Vagina (tissue), 2 donors: ENCODE results near the gene ACOT13. TPM values are rescaled to one million over a fixed set of nuclear protein-coding genes. Genes with fewer than 3 reads are reported as not detected.
A peak's percentile ranks its signal among the peaks of the same experiment; 100 is the strongest.
"Not testable (repeated sequence)": the region's sequence is repeated elsewhere in the genome, so short reads cannot be mapped to it uniquely, and the experiment has no call there.

ENCODE experiments used
- DNase-seq, 2 donors: peaks; one replicate each; pipeline ENCODE4 v3.0.0-alpha.2; 2017; ENCODE audit errors: extremely low spot score in 2 of 2
- H3K27ac ChIP-seq: fragments of 200-600 bp; sonication (generic); one replicate; pipeline ENCODE4 v1.5.1; 2019
- H3K27me3 ChIP-seq: fragments of 200-600 bp; sonication (generic); one replicate; pipeline ENCODE4 v1.5.1; 2019
- H3K36me3 ChIP-seq, 2 donors: fragments of 200-600 bp; sonication (generic); one replicate each; pipeline ENCODE4 v1.5.1; 2017 to 2019
- H3K4me1 ChIP-seq: fragments of 200-600 bp; sonication (generic); one replicate; pipeline ENCODE4 v1.5.1; 2019
- H3K4me3 ChIP-seq, 2 donors: fragments of 200-600 bp; sonication (generic); 1 replicate in 1 of 2; 2 replicates in 1 of 2; pipeline ENCODE4 v1.5.1; 2016 to 2019
- H3K9me3 ChIP-seq: fragments of 200-600 bp; sonication (generic); one replicate; pipeline ENCODE4 v1.5.1; 2019
- POLR2A ChIP-seq, 2 donors: fragments of 450-650 bp; IDR thresholded peaks; one replicate each; pipeline ENCODE4 v1.6.1; 2017; ENCODE audit warnings: antibody characterized with exemption in 2 of 2, mild to moderate bottlenecking in 2 of 2, moderate library complexity in 2 of 2
- POLR2AphosphoS5 ChIP-seq, 2 donors: sonication (generic); formaldehyde crosslinking; IDR thresholded peaks; one replicate each; pipeline ENCODE4 v1.9.0; 2017; ENCODE audit warnings: antibody characterized with exemption in 2 of 2, mild to moderate bottlenecking in 2 of 2, low read depth in 1 of 2; ENCODE audit not compliant: insufficient read depth in 1 of 2
- intact Hi-C: fragments of 100-400 bp; cut with DNase I; formaldehyde crosslinking; loops from one replicate; pipeline ENCODE4 v1.15.1; 2023
- total RNA-seq: library from RNA; depleted of rRNA; stranded (reverse); fragments of >200 nt; gene quantifications from one replicate; pipeline ENCODE4 v1.2.3, GENCODE V29; 2016
- TF ChIP-seq, protein P1 (sequence below), 3 experiments: fragments of 450-650 bp in 2 of 3; fragments of 200-600 bp in 1 of 3; sonication (generic) in 1 of 3; IDR thresholded peaks; one replicate each; pipeline ENCODE4 v1.5.1; 2017 to 2019; ENCODE audit warnings: antibody characterized with exemption in 3 of 3, mild to moderate bottlenecking in 2 of 3, moderate library complexity in 2 of 3

ACOT13 gene
- total RNA-seq, 1 donor from 2014 or later = 4.4 TPM

DNA sequence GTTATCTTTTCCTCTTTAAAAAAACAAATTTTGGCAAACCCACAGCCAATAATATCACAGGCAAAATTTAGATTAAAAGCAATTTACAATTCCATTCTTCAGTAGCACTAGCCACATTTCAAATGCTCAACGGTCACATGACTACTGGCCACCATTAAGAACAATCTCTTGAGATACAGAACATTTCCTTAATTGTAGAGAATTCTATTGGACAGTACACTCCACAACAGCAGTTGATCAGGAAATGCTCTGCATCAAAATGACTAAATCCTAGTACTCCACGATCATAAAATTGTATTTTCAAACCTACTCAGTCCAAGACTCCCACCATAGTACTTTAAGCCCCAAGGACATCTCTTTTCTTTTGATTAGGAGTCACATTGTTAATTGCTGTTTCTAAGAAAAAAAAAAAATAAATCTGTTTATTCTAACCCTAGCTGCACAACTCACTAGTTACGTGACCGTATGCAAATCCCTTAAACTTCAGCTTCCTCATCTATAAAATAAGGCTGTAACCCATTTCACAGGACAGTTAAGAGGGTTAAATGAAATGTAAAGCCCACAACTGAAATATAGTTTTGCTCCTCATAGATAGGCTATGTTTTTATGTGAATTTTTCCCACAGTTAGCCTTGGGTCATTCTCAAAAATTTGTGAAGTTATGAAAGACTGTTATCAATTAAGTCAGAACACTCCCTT lies 42.3 kb downstream of the ACOT13 start:
- H3K27ac ChIP-seq = no peak overlapping the region
- no peaks in the 10 kb centered on the region for H3K9me3 ChIP-seq
- peaks cover 2 to 97% of the 10 kb centered on the region in 2 donors for H3K36me3 ChIP-seq
- no peak for DNase-seq
- intact Hi-C loops = no loop called here
- no peaks in the 10 kb centered on the region for H3K27me3 ChIP-seq
- H3K4me1 ChIP-seq = peaks cover 23% of the 10 kb centered on the region
- no peak for TF ChIP-seq POLR2A (IDR thresholded peaks at IDR 0.05)
- TF ChIP-seq, protein P1, sequence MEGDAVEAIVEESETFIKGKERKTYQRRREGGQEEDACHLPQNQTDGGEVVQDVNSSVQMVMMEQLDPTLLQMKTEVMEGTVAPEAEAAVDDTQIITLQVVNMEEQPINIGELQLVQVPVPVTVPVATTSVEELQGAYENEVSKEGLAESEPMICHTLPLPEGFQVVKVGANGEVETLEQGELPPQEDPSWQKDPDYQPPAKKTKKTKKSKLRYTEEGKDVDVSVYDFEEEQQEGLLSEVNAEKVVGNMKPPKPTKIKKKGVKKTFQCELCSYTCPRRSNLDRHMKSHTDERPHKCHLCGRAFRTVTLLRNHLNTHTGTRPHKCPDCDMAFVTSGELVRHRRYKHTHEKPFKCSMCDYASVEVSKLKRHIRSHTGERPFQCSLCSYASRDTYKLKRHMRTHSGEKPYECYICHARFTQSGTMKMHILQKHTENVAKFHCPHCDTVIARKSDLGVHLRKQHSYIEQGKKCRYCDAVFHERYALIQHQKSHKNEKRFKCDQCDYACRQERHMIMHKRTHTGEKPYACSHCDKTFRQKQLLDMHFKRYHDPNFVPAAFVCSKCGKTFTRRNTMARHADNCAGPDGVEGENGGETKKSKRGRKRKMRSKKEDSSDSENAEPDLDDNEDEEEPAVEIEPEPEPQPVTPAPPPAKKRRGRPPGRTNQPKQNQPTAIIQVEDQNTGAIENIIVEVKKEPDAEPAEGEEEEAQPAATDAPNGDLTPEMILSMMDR (IDR thresholded peaks at IDR 0.05) = no peak
- no peak for TF ChIP-seq POLR2AphosphoS5 (IDR thresholded peaks at IDR 0.05; ENCODE audit: insufficient read depth in 1 of 2, low read depth in 1 of 2)
- H3K4me3 ChIP-seq = no peak overlapping the region

DNA sequence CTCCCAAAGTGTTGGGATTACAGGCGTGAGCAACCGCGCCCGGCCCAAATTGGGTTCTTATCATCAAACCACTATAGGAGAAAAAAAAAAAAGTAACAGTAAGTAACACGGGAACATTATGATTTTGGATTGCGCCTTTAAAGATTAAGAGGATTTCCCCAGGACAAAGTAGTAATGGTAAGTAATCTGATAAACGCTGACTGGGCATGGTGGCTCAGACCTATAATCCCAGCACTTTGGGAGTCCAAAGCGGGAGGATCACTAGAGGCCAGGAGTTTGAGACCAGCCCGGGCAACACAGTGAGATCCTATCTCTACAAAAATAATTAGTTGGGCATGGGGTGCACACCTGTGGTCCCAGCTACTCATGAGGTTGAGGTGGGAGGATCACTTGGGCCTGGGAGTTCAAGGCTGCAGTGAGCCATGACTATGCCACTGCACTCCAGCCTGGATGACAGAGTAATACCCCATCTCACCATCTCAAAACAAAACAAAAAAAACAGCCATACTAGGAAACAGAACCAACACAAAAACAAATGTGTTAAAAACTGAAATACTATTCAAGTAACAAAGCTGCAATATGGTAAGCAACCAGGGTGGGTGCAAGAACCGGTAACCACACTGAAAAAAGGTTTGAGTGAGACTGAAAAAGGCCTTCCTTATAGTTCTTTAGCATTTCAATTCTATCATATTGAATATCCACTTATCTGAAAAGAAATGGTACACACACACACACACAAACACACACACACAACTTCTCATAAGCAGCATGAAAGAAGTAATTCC lies 43.8 kb downstream of the ACOT13 start:
- Histone ChIP-seq H3K4me3 (no peak overlapping the region), H3K27ac (no peak overlapping the region), H3K9me3 (no peaks in the 10 kb centered on the region), H3K36me3 (peaks cover 2 to 94% of the 10 kb centered on the region in 2 donors), H3K27me3 (no peaks in the 10 kb centered on the region), H3K4me1 (peaks cover 38% of the 10 kb centered on the region)
- no peak for TF ChIP-seq POLR2AphosphoS5 (IDR thresholded peaks at IDR 0.05; ENCODE audit: insufficient read depth in 1 of 2, low read depth in 1 of 2)
- TF ChIP-seq, protein P1 (IDR thresholded peaks at IDR 0.05) = no peak
- no peak for TF ChIP-seq POLR2A (IDR thresholded peaks at IDR 0.05)
- no peak for DNase-seq
- intact Hi-C loops = no loop called here

DNA sequence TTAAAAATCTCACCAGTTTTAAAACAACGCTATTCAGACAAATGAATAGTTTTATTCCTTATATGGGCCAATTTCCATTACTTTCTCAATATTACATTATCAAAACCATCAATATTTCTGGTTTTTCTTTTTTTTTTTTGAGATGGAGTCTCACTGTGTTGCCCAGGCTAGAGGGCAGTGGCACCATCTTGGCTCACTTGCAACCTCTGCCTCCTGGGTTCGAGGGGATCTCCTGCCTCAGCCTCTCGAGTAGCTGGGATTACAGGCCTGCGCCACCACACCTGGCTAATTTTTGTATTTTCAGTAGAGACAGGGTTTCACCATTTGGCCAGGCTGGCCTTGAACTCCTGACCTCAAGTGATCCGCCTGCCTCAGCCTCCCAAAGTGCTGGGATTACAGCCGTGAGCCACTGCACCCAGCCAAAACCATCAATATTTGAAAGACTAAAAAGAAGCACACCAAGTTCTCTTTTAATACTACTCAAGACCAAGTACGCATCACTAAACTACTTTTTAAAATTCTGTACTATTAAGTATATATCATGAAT lies 49.8 kb downstream of the ACOT13 start:
- DNase-seq, H3K27ac ChIP-seq, H3K9me3 ChIP-seq, intact Hi-C loops, H3K27me3 ChIP-seq: not testable (repeated sequence)
- Histone ChIP-seq H3K4me3 (peak overlapping the region; percentile 21 to 60), H3K36me3 (peaks cover 0 to 43% of the 10 kb centered on the region in 2 donors), H3K4me1 (peaks cover 65% of the 10 kb centered on the region)

DNA sequence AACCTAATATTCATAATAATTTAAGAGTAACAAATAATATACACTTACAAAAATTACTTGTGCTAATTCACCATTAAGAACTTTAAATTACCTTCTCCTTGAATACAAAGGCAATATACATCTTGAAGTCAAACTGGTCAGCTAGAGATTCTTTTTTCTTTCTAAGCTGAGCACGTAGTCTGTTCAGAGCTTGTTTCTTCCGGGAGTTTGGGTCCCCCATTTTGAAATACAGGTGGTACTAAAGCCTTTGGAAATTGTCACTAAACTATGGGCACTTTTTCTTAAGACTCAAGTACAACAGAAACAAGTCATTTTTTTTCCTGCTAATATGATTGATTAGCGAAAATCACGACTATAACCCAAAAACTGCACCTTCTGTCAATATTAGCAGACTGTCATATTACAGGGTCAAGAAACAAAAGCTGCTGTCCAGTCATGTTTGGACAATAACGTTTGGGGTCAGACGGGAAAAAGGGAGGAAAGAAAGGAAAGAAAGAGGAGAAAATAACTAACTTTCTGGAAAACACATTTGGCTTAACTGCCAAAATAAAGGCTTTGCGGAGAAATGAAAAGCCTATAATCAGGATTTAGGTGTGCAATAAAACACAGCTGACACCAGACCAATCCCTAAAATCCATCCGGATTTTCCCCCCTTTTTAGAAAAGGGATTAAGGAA lies 51.7 kb downstream of the ACOT13 start:
- intact Hi-C loops = no loop called here
- Histone ChIP-seq H3K27ac (peak overlapping the region; percentile 99), H3K9me3 (no peaks in the 10 kb centered on the region), H3K4me3 (peak overlapping the region; percentile 60 to 93), H3K27me3 (no peaks in the 10 kb centered on the region), H3K36me3 (peaks cover 0 to 25% of the 10 kb centered on the region in 2 donors), H3K4me1 (peaks cover 55% of the 10 kb centered on the region)
- TF ChIP-seq POLR2AphosphoS5 (IDR thresholded peaks at IDR 0.05; ENCODE audit: insufficient read depth in 1 of 2, low read depth in 1 of 2) = no peak
- TF ChIP-seq, protein P1 (IDR thresholded peaks at IDR 0.05) = no peak
- TF ChIP-seq POLR2A (IDR thresholded peaks at IDR 0.05) = no peak
- no peak for DNase-seq
